ENCODE measurements around the gene STXBP5.

Gene STXBP5

DNA sequence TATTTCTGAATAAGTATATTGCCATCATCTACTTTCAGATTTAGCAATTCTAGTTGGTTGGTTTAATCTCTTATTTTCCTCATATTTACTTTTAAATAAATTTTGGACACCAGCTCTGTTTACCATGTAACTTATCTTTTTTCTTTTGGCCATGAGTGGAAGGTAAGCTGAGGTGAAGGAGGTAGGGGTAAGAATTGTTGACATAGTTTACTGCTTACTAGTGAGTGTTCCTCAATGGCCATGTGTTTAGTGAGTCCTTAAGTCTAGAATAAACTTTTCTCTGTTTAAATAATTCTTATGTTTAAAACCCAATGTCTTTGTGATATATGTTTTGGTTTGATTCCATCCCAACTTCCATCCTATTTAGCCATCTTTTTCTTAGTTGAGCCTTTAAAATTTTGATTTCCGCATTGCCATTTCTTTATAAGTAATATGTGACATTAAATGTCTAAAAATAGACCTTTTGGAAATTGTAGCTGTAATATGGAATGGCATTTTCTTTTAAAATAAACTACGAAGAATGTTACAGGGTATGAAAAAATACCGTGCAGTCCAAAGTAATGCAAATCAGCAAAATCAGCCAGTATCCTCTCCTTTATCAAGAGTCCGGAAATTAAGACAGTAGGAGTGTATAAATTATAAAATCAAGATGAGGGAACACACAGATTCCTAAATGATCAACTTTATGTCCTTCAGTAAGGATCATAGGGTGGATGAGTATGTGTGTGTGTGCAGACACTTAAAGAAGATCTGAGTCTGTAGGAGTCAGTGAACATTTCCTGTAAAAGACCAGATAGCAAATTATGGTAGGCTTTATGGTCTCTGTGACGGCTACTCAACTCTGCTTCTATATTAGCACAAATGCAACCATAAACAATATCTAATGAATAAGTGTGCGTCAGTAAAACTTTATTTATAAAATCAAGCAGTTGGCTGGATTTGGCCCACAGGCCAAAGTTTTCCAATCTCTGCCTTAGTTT lies 10.3 kb downstream of the STXBP5 start:
- DNase-seq (ENCODE audit: insufficient read length) (no peak), FAIRE-seq (peak; percentile 58)
- TF ChIP-seq POLR2A (IDR thresholded peaks at IDR 0.05; ENCODE audit: low read depth, low read length) (no peak), TAF1 (IDR thresholded peaks at IDR 0.05; ENCODE audit: borderline replicate concordance, low read depth, low read length) (no peak), POLR2AphosphoS5 (IDR thresholded peaks at IDR 0.05; ENCODE audit: low read depth, low read length) (no peak)

DNA sequence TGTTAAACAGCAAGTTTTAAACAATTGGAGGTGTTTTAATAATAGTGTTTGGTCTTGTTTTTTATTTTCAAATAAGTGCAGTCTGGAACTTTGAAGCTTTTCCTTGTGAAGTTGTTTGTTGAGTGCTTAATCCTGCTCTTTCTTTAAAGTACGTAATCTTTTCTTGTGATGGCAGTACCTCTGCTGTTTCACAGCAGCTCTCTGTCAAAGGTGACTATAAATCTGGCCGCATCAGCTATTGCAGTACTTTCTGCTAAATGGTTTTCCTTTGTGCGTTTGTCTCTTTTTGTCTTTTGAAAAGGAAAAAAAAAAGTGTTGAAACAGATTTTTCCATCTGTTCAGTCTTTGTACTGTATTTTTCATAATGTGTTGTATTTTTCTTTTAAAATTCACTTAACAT lies 12.7 kb downstream of the STXBP5 start:
- FAIRE-seq (no peak), DNase-seq (ENCODE audit: insufficient read length) (no peak)
- TF ChIP-seq POLR2AphosphoS5 (IDR thresholded peaks at IDR 0.05; ENCODE audit: low read depth, low read length) (no peak), POLR2A (IDR thresholded peaks at IDR 0.05; ENCODE audit: low read depth, low read length) (no peak), TAF1 (IDR thresholded peaks at IDR 0.05; ENCODE audit: borderline replicate concordance, low read depth, low read length) (no peak)

DNA sequence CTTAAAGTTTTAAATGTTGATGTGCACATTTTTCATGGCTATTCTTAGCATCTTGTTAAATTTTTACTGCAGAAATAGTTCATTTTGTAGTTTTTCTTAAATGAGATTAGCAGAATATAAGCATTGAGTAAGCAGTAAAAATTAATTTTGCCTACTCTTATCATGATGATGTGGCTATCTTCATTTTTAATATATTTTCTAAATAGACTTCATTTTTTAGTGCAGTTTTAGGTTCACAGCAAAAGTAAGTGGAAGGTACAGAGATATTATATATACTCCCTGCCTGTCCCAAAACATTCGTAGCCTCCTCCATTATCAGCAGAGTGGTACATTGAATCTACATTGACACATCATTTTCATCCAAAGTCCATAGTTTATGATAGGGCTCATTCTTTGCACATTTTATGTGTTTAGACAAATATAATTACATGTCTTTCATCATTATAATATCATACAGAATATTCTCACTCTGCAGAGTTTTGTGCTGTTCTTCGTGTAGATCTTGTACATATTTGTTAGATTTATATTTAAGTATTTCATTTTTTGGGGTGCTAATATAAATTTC lies 13.7 kb downstream of the STXBP5 start:
- TF ChIP-seq POLR2A (IDR thresholded peaks at IDR 0.05; ENCODE audit: low read depth, low read length) (no peak), POLR2AphosphoS5 (IDR thresholded peaks at IDR 0.05; ENCODE audit: low read depth, low read length) (no peak), TAF1 (IDR thresholded peaks at IDR 0.05; ENCODE audit: borderline replicate concordance, low read depth, low read length) (no peak)
- FAIRE-seq (no peak), DNase-seq (ENCODE audit: insufficient read length) (no peak)

DNA sequence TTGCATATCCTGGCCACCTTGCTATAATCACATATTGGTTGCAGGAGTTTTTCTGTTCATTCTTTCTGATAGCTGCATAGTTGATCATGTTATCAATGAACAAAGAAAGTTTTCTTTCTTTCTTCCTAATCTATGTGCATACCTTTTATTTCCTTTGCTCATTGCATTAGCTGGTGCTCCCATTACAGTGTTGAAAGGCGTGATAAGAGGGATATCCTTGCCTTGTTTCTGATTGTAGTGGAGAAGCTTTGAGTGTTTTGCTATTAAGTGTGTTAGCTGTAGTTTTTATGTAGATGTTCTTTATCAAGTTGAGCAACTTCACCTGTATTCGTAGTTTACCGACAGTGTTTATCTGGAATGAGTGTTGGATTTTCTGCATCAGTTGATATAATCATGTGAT lies 14.6 kb downstream of the STXBP5 start:
- FAIRE-seq: peak; percentile 78

DNA sequence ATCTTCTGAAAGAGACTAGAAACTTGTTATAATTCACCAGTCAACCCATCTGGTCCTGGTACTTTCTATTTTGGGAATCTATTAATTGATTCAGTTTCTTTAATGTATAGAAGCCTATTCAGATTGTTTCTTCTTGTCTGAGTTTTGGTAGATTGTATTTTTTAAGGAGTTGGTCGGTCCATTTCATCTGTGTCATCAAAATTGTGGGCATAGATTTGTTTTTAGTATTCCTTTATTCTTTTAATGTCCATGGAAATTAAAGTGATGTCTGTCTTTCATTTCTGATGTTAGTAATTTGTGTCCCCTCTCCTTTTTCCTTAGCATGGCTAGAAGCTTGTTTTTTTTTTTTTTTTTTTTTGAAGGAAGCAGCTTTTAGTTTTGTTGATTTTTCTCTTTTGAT lies 15.2 kb downstream of the STXBP5 start:
- no peak for TF ChIP-seq POLR2AphosphoS5 (IDR thresholded peaks at IDR 0.05; ENCODE audit: low read depth, low read length)
- TF ChIP-seq POLR2A (IDR thresholded peaks at IDR 0.05; ENCODE audit: low read depth, low read length): no peak
- TF ChIP-seq TAF1 (IDR thresholded peaks at IDR 0.05; ENCODE audit: borderline replicate concordance, low read depth, low read length): no peak
- DNase-seq (ENCODE audit: insufficient read length) (no peak), FAIRE-seq (no peak)

More for the DNA sequence above, 14.6 kb downstream of the STXBP5 start:
- DNase-seq (ENCODE audit: insufficient read length): no peak
- TF ChIP-seq POLR2AphosphoS5 (IDR thresholded peaks at IDR 0.05; ENCODE audit: low read depth, low read length) (no peak), TAF1 (IDR thresholded peaks at IDR 0.05; ENCODE audit: borderline replicate concordance, low read depth, low read length) (no peak), POLR2A (IDR thresholded peaks at IDR 0.05; ENCODE audit: low read depth, low read length) (no peak)

DNA sequence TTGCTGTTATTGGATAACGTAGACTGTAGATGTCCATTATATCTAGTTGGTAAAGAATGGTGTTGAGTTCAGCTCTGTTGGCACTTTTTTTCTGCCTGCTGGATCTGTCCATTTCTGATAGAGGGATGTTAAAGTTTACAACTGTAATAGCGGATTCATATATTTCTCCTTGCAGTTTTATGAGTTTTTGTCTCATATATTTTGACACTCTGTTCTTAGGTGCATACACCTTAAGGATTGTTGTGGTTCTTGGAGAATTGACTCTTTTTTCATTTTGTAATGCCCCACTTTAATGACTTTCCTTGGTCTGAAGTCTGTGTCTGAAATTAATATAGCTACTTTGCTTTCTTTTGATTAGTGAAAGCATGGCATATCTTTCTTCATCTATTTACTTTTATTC lies 16.1 kb downstream of the STXBP5 start:
- no peak for TF ChIP-seq POLR2A (IDR thresholded peaks at IDR 0.05; ENCODE audit: low read depth, low read length)
- TF ChIP-seq POLR2AphosphoS5 (IDR thresholded peaks at IDR 0.05; ENCODE audit: low read depth, low read length): no peak
- no peak for TF ChIP-seq TAF1 (IDR thresholded peaks at IDR 0.05; ENCODE audit: borderline replicate concordance, low read depth, low read length)
- FAIRE-seq: no peak

DNA sequence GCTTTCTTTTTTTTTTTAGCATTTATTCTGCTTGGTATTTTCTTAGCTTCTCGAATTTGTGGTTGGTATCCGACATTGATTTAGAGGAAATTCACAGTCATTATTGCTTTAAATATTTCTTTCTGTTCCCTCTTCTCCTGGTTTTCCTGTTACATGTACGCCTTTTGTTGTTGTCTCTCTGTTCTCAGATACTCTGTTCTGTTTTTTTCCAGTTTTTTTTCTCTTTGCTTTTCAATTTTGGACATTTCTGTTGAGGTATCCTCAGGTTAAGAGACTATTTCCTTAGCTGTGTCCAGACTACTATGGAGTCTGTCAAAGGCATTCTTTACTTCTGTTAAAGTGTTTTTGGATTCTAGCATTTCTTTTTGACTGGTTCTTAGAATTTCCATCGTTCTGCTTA lies 17.5 kb downstream of the STXBP5 start:
- no peak for FAIRE-seq
- TF ChIP-seq POLR2A (IDR thresholded peaks at IDR 0.05; ENCODE audit: low read depth, low read length) (no peak), POLR2AphosphoS5 (IDR thresholded peaks at IDR 0.05; ENCODE audit: low read depth, low read length) (no peak), TAF1 (IDR thresholded peaks at IDR 0.05; ENCODE audit: borderline replicate concordance, low read depth, low read length) (no peak)
- DNase-seq (ENCODE audit: insufficient read length): no peak

More for the DNA sequence above, 16.1 kb downstream of the STXBP5 start:
- no peak for DNase-seq (ENCODE audit: insufficient read length)

DNA sequence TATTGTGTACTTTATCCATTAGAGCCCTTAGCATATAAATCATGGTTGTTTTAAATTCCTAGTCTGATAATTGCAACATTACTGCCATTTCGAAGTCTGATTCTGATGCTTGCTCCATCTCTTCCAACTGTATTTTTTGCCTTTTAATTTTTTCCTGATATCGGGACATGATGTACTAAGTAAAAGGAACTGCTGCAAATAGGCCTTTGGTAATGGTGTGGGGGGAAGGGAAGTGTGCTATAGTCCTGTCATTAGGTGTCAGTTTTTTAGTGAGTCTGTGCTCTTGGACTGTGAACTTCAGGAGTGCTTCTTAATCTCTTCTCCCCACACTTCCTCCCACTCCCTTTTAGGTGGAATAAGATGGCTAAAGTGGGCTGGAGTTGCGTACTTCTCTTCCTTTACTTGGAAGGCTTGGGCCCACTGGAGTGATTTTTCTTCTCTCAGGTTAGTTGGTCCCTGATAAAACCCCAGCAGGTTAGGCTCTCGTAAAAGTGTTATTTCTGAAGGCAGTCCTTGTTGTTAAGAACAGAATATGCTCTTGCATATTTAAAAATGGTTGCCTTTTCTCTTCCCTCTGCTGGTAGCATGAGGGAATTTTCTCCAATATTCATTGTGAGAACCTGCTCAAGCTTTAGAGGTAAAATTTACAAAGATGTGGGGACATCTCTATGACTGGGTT lies 18.1 kb downstream of the STXBP5 start:
- DNase-seq (ENCODE audit: insufficient read length) (no peak), FAIRE-seq (no peak)
- no peak for TF ChIP-seq TAF1 (IDR thresholded peaks at IDR 0.05; ENCODE audit: borderline replicate concordance, low read depth, low read length)
- TF ChIP-seq POLR2A (IDR thresholded peaks at IDR 0.05; ENCODE audit: low read depth, low read length): no peak
- TF ChIP-seq POLR2AphosphoS5 (IDR thresholded peaks at IDR 0.05; ENCODE audit: low read depth, low read length): no peak

DNA sequence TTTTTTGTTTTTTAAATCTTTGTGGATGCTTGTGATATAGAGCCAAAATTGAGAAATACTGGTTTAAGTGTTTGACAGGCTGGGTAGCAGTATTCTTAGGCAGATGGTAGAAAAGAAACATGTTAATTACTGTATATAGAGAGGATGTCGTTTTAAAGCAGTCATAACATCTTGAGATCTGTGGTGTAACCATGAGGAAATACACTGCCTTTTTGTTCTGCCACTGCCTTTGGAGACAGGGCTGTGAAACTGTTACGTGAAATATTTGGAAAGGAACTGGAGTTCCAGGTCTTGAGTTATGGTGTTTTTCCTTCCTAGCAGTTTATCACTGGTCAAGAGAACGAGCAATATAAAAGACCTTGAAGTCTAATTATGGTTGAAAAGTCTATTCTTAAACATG lies 19.5 kb downstream of the STXBP5 start:
- FAIRE-seq: no peak
- no peak for TF ChIP-seq TAF1 (IDR thresholded peaks at IDR 0.05; ENCODE audit: borderline replicate concordance, low read depth, low read length)
- no peak for TF ChIP-seq POLR2A (IDR thresholded peaks at IDR 0.05; ENCODE audit: low read depth, low read length)
- TF ChIP-seq POLR2AphosphoS5 (IDR thresholded peaks at IDR 0.05; ENCODE audit: low read depth, low read length): no peak
- DNase-seq (ENCODE audit: insufficient read length): no peak

DNA sequence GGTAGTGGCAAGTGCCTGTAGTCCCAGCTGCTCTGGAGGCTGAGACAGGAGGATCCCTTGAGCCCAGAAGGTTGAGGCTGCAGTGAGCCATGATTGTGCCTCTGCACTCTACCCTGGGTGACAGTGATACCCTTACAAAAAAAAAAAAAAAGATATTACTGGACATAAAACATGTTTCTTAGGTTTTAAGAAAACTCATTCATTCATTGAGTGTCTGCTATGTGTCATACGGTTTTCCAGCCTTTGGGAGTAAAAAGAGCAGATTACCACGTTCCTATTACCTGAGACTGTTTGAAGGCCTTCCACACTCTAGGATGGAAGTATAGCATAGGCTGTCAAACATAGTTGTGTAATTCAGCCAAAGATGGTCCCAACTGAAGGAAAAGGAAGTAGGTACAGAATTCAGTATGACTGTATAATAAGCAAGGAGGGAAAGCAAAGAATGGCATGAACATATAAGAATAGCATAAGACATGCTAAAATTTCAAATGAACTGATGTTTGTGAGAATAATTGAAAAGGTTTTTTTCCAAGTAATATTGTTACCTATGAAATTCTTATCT lies 22.0 kb downstream of the STXBP5 start:
- TF ChIP-seq POLR2A (IDR thresholded peaks at IDR 0.05; ENCODE audit: low read depth, low read length): no peak
- TF ChIP-seq TAF1 (IDR thresholded peaks at IDR 0.05; ENCODE audit: borderline replicate concordance, low read depth, low read length): no peak
- no peak for TF ChIP-seq POLR2AphosphoS5 (IDR thresholded peaks at IDR 0.05; ENCODE audit: low read depth, low read length)
- DNase-seq (ENCODE audit: insufficient read length): no peak
- no peak for FAIRE-seq

DNA sequence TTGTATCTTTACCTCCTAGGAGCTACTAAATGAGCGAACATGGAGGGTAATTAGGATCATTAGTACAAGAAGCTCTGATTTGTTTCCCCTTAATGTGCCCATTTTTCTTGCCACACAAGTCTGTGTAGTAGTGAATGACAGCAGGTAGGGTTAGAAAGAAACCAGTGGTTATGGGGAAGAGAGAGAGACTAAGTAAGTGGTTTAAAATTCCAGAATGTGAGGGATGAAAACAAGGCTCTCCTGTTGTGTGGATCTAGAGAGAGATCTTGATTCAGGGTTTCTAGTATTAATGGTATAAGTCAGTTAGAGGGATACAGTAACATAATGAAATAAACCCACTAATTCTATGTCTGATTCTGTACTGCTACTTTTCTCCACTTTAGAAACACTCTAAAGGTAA lies 22.7 kb downstream of the STXBP5 start:
- FAIRE-seq: no peak
- TF ChIP-seq POLR2A (IDR thresholded peaks at IDR 0.05; ENCODE audit: low read depth, low read length): no peak
- TF ChIP-seq POLR2AphosphoS5 (IDR thresholded peaks at IDR 0.05; ENCODE audit: low read depth, low read length): no peak
- no peak for TF ChIP-seq TAF1 (IDR thresholded peaks at IDR 0.05; ENCODE audit: borderline replicate concordance, low read depth, low read length)

More for the DNA sequence above, 22.7 kb downstream of the STXBP5 start:
- no peak for DNase-seq (ENCODE audit: insufficient read length)

Measured in GM12892 (cell line).